ENCODE results near the gene TEX55. TPM values are rescaled to one million over a fixed set of nuclear protein-coding genes. Genes with fewer than 3 reads are reported as not detected.

Gene TEX55
- polyA plus RNA-seq, 1 experiment, result not detected

DNA sequence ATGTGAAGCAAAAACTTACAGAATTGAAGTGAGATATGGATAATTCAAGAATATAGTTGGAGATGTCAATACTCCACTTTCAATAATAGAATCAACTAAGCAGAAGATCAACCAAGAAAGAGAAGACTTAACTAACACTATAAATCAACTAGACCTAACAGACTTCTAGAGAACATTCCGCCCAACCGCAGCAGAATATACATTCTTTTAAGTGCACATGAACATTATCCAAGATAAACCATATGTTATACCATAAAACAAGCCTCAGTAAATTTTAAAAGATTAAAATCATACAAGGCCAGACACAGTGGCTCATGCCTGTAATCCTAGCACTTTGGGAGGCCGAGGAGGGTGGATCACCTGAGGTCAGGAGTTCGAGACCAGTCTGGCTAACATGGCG is 5.5 kb upstream of the TEX55 start:
- CTCF ChIA-PET, result interaction anchor here (1.1 kb wide), 1 partner anchor 101 kb away, joined by 5 read pairs; no protein-coding TSS in a partner anchor

DNA sequence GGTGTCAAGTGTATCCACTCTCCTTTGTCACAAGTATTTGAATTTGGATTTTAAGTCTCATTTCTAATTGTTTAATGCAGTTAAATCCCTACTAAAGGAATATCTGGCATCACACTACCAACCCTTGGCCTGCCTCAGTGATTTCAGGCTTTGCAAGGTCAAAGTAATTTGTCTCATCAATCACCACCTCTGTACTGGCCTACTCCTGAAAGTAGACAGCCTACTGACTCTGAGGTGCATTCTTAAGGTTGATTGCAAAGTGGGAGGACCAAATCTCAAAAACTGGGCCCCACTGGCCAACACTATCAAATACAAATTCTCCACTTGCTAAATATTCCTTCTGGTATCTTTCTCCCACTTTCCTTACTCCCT is 851 bp upstream of the TEX55 start:
- CTCF ChIA-PET, result interaction anchor here (0.6 to 7.0 kb wide), 9 partner anchors 16 to 377 kb away, joined by 3 to 86 read pairs (median 5); partner anchors contain the start of gene B4GALT4
- Histone ChIP-seq H3K36me3 (ENCODE audit: control insufficient read depth, insufficient read depth, low read length) (no peaks in the 10 kb centered on the region), H3K27me3 (ENCODE audit: control insufficient read depth, insufficient read depth, low read length) (no peaks in the 10 kb centered on the region), H3K4me3 (ENCODE audit: low read depth, low read length) (no peak overlapping the region)
- TF ChIP-seq, protein P1, sequence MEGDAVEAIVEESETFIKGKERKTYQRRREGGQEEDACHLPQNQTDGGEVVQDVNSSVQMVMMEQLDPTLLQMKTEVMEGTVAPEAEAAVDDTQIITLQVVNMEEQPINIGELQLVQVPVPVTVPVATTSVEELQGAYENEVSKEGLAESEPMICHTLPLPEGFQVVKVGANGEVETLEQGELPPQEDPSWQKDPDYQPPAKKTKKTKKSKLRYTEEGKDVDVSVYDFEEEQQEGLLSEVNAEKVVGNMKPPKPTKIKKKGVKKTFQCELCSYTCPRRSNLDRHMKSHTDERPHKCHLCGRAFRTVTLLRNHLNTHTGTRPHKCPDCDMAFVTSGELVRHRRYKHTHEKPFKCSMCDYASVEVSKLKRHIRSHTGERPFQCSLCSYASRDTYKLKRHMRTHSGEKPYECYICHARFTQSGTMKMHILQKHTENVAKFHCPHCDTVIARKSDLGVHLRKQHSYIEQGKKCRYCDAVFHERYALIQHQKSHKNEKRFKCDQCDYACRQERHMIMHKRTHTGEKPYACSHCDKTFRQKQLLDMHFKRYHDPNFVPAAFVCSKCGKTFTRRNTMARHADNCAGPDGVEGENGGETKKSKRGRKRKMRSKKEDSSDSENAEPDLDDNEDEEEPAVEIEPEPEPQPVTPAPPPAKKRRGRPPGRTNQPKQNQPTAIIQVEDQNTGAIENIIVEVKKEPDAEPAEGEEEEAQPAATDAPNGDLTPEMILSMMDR (IDR thresholded peaks at IDR 0.05; ENCODE audit: insufficient read depth, low read depth, low read length), result no peak
- POLR2A ChIA-PET, result no interaction called here
- DNase-seq (ENCODE audit: low read depth), result no peak

More for the DNA sequence above, 5.5 kb upstream of the TEX55 start:
- POLR2A ChIA-PET, result no interaction called here
- no peak for DNase-seq (ENCODE audit: low read depth)
- no peaks in the 10 kb centered on the region for H3K36me3 ChIP-seq (ENCODE audit: control insufficient read depth, insufficient read depth, low read length)
- H3K27me3 ChIP-seq (ENCODE audit: control insufficient read depth, insufficient read depth, low read length), result no peaks in the 10 kb centered on the region
- TF ChIP-seq, protein P1 (IDR thresholded peaks at IDR 0.05; ENCODE audit: insufficient read depth, low read depth, low read length), result no peak
- no peak overlapping the region for H3K4me3 ChIP-seq (ENCODE audit: low read depth, low read length)

DNA sequence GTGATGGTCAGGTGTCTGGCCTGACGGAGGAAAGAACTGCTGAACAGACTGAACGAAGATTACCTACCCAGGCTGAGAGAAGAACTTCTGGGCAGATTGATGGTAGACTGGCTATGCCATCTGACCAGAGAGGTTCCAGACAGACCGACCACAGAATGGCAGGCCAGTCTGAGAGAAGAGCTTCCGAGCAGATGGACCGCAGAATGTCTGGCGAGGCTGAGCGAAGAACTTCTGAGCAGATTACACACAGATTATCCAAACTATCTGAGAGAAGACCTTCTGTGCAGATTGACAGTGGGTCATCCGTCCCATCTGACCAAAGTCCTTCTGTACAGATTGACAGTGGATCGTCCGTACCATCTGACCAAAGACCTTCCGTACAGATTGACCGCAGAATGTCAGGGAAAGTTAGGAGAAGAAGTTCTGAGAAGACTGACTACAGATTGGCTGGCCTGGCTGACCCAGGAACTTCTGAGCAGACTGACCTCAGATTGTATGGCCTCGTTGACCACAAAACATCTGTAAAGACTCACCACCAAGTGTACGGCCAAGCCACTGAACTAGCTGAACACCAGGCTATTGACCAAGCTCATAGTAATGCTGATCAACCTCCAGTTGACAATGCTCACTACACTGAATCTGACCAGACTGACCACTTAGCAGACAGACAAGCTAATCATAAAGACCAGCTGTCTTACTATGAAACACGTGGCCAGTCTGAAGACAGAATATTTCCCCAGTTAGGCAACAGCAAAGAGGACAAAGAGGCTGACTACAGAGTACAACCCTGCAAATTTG is 812 bp downstream of the TEX55 start:
- no peak overlapping the region for H3K4me3 ChIP-seq (ENCODE audit: low read depth, low read length)
- no peaks in the 10 kb centered on the region for H3K36me3 ChIP-seq (ENCODE audit: control insufficient read depth, insufficient read depth, low read length)
- ChIA-PET POLR2A (no interaction called here), CTCF (interaction anchor here (0.5 to 7.0 kb wide), 15 partner anchors 8 to 534 kb away, joined by 3 to 86 read pairs (median 3); partner anchors contain the start of gene B4GALT4)
- H3K27me3 ChIP-seq (ENCODE audit: control insufficient read depth, insufficient read depth, low read length), result no peaks in the 10 kb centered on the region
- TF ChIP-seq, protein P1 (IDR thresholded peaks at IDR 0.05; ENCODE audit: insufficient read depth, low read depth, low read length), result no peak
- no peak for DNase-seq (ENCODE audit: low read depth)

DNA sequence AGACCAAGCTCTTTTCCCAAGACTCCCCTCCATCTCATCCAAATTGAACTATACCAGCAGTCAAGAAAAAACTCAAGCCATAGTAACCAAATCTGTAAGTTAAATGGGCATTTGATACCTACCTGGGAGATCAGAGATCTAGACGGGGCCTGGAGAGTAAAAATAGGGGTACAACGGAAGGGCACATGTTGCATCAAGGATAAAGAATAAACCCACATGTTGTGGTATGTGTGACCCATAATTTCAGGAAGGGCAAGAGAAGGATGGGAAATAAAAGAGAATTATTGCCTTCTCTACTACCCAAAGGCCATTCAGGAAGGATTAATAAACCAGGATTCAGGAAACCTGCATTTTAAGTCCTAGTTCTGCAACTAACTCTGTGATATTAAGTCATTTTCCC is 1.5 kb downstream of the TEX55 start:
- no peak overlapping the region for H3K4me3 ChIP-seq (ENCODE audit: low read depth, low read length)
- H3K27me3 ChIP-seq (ENCODE audit: control insufficient read depth, insufficient read depth, low read length), result no peaks in the 10 kb centered on the region
- DNase-seq (ENCODE audit: low read depth), result no peak
- TF ChIP-seq, protein P1 (IDR thresholded peaks at IDR 0.05; ENCODE audit: insufficient read depth, low read depth, low read length), result no peak
- no peaks in the 10 kb centered on the region for H3K36me3 ChIP-seq (ENCODE audit: control insufficient read depth, insufficient read depth, low read length)
- ChIA-PET CTCF (interaction anchor here (0.6 to 7.0 kb wide), 5 partner anchors 16 to 533 kb away, joined by 3 to 86 read pairs (median 3); partner anchors contain the start of gene B4GALT4), POLR2A (no interaction called here)

DNA sequence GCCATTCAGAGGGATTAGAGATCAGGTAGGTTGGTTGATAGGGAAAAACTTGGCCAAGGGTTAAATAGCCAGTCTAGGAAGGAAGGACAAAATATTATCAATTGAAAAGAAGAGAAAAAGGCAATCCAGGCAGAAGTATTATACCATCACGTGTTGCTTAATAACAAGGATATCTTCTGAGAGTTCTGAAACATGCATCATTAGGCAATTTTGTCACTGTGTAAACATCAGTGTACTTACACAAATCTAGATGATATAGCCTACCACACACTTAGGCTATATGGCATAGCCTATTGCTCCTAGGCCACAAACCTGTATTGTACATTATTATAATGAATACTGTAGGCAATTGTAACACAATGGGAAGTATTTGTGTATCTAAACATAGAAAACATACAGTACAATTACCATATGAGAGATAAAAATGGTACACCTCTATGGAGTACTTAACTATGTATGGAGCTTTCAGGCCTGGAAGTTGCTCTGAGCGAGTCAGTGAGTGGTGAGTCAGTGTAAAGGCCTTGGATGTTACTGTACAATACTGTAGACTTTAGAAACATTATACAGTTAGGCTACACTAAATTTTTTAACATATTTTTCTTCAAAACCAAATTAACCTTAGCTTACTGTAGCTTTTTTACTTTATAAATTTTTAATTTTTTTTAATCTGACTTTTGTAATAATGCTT is 2.7 kb downstream of the TEX55 start:
- no peak for DNase-seq (ENCODE audit: low read depth)
- ChIA-PET CTCF (interaction anchor here (0.5 to 1.3 kb wide), 2 partner anchors 80 to 92 kb away, joined by 3 to 11 read pairs; partner anchors contain the start of gene B4GALT4), POLR2A (no interaction called here)
- TF ChIP-seq, protein P1 (IDR thresholded peaks at IDR 0.05; ENCODE audit: insufficient read depth, low read depth, low read length), result no peak
- no peaks in the 10 kb centered on the region for H3K27me3 ChIP-seq (ENCODE audit: control insufficient read depth, insufficient read depth, low read length)
- no peaks in the 10 kb centered on the region for H3K36me3 ChIP-seq (ENCODE audit: control insufficient read depth, insufficient read depth, low read length)
- no peak overlapping the region for H3K4me3 ChIP-seq (ENCODE audit: low read depth, low read length)

All from BJ (cell line).